ENCODE results near the gene DENND1A.

DNA sequence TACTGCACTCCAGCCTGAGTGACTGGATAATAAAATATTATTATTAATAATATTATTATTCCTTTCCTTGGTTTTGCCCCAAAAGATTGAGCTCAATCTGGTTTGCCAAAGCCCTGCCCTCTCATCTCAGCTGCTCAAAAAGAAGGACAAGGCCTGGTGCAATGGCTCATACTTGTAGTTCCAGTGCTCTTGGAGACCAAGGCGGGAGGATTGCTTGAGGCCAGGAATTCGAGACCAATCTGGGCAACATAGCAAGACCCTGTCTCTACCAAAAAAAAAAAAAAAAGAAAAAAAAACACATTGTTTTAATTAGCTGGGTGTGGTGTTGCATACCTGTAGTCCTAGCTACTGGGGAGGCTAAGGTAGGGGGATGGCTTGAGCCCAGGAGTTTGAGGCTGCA lies 13.7 kb upstream of the DENND1A start:
- no peak for TF ChIP-seq CTCF (IDR thresholded peaks at IDR 0.05; ENCODE audit: insufficient read depth, low read length, poor library complexity, severe bottlenecking)
- no peak for TF ChIP-seq EZH2phosphoT487 (conservative IDR thresholded peaks at IDR 0.05; ENCODE audit: low read length)

All from SU-DHL-6 (cell line).